ENCODE measurements around the gene CPSF3. TPM values are rescaled to one million over a fixed set of nuclear protein-coding genes. Genes with fewer than 3 reads are reported as not detected.

Gene CPSF3
- total RNA-seq: 16.0 TPM

DNA sequence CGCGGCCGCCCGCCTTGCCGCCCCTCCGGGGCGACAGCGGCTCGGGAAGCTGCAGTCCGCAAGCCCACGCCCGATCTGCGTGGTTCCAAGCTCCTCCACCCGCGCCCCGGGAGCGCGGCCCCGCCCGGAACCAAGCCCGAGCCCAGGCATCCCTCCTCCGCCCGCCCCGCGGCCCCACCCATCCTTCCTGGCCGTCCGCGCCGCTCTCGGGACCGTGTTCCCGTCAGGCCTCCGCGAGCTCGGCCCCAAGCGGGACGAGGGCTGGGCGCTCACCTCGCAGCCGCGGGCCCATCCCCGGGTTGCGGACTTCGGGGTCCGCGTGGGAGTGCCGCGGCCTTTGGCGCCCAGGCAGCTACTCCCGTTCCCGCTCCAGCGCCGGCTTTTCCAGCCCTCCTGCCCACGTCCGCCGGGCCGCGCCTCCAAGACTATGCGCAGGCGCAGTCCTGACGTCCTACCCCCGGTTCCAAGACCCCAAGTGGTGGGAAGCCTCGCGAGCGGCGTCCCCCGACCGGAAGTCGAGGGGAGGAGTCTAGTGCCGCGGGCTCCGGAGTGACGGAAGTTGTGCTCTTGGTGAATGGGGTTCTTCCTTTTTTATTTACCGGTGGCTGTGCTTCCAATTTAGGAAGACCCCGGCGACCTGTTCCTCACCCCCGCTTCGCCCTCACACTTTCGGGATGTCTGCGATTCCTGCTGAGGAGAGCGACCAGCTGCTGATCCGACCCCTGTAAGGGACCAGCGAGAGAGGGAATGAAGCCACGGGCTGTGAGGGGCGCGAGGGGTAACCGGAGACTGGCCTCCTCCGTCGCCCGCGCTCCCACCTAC is at the start of gene CPSF3, which contains the start of gene ITGB1BP1:
Gene CPSF3, plus strand, starts transcription at position 555 of the 822 bp plus-strand sequence. Its CDS starts 120 bp downstream, at position 675.
Gene ITGB1BP1, minus strand, starts transcription at position 429 of the 822 bp plus-strand sequence. CDS start 4,831 bp downstream, outside the sequence.
- ATAC-seq (peak; percentile 98), DNase-seq (ENCODE audit: low spot score) (peak; percentile 99)
- intact Hi-C loops (cut with DNase I): loop anchor here (2.0 kb wide), 1 partner anchor 47 kb away; no protein-coding TSS in a partner anchor

DNA sequence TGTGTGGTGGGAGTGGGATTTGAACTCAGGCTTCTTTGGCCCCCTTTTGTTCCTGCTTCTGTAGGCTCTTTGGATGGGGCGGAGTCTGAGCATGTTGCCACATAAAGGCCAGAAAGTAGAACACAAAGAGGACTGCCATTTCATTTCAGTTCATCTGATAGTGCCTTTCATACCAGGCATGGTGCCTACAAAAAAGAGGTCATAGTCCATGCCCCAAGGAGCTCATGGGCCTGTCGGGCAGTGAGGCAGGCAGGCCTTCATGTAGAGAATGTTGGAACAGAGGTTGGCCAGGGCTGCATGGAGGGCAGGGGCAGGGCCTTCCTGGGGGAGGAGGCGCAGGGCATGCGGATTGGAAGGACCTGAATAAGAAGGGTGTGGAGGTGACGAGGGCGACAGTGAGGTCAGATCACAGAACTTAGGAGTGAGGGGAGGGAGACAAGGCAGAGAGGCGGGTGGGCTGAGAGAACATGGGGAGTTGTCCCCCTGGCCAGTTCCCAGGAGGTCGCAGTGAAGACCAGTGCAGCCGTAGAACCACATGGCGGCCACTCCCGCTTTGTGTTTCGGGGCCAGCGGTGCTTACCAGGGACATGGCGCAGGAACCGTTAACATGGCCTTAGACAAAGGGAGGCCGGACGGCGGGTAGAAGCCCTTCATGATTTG is 49.3 kb upstream of the CPSF3 start:
- intact Hi-C loops (cut with DNase I): no loop called here
- ATAC-seq (no peak), DNase-seq (ENCODE audit: low spot score) (no peak)

DNA sequence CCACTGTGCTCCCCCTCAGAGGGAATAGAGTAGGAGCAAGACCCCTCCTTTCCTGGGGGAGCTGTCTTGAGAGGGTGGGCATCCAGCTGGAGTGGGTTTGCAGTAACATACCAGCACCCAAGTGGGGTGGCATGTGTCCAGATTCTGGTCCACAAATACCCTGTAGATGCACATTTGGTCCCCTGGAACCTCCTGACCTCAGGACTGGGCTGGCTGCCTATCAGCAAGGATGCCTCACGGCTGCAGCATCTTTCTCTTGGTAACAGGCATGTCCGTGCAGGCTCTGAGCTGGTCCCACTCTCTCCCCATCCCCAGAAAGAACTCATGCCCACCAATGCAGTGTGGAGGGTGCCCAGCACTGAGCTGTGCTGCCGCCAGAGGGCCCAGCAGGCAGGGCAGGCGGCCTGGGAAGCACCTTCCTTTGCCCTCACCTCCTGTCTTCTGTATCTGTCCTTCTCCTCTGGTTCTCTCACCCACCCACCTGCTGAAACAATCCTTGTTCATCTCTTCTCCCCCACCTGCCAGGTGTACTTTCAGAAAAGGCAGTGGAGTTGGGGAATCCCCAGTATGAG is 47.5 kb upstream of the CPSF3 start:
- no peak for ATAC-seq
- peak; percentile 52 for DNase-seq (ENCODE audit: low spot score)
- intact Hi-C loops (cut with DNase I): no loop called here

DNA sequence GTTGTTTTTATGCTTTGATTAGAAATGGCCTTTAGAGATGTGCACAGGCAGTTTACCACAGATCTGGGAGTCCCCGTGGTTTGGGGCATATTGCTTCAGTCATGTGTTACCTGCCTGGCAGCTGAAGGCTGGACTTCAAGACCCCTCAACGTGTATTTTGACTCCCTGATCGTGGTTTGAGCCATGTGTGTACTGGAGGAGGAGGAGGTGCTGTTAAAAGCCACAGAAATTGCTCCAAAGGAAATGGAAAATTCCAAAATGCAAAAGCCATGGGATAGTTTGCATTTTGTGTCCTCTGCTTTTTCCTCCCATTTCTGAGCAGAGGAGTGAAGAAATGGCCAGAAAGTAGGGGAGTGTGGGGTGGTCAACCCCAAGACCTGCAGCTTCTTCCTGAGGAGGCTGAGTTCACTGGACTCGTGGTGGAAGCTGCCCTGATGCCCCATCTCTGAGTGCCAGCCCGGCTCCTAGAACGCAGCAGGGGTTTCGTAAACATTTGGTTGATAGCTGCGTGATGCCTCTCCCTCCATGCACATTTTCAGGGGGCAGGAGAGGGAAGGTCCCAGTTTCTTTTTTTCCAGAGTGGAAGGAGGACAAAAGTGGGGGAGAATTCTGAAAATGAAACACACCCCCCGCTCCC is 45.9 kb upstream of the CPSF3 start:
- DNase-seq (ENCODE audit: low spot score) (peak; percentile 26), ATAC-seq (no peak)
- intact Hi-C loops (cut with DNase I): no loop called here

DNA sequence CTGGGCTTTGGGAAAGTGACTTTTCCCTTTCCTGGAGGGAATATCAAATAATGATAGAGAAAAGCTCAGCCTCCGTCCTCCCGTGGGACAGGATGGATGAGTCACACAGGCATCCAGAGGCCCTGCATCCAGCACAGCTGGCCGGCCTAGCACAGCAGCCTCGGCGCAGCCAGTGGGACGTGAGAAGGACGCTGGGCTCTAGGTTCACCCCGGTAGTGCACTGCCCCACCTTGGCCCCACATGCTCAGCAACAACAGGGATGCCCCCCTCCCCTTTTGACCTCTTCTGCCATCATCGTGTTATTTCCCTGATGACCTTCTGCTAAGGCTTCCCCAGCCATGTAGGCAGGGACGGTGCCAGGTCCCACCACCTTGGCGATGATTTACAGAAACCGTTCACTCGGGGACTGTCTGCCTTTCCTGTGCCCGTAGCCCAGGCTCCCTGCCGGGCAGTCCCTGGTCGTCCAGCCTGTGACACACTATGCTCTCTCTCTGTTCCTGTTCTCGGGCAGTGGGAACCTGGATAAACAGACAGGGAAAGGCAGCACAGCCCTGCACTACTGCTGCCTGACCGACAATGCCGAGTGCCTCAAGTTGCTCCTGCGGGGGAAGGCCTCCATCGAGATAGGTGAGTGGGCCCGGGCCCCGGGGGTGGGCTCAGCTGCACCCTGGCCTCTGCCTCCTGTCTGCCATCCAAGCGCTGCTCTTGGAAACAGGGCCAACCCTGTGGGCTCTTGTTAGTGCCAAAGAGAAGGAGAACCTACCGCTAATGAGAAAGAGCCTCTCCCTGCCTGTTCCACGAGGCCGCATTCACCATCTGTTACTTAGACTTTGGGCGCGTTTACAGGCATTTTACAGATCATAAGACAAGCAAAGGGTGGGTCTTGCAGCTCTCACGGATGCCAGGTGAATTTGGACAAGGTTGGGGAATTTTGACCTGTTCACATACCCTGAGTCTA is 44.7 kb upstream of the CPSF3 start:
- intact Hi-C loops (cut with DNase I): no loop called here
- peak; percentile 79 for DNase-seq (ENCODE audit: low spot score)

DNA sequence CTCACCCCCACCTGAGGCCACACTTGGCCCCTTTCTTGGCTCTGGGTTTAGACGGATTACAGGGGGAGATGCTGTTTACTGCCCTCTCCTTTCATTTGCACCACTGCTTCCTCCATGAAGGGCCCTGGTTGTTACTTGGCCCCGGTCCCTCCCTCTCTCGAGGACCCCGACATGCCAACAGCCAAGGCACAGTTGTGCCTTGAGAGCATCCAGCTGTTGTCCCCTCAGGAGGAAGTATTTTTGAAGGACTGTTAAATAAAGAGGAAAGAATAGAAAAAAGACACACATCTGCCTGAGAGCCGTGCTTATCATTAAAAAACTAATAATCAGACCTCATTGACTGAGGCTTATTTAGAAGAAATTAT is 44.1 kb upstream of the CPSF3 start:
- ATAC-seq (no peak), DNase-seq (ENCODE audit: low spot score) (peak; percentile 54)
- intact Hi-C loops (cut with DNase I): no loop called here

More for the DNA sequence above, 44.7 kb upstream of the CPSF3 start:
- peak; percentile 81 for ATAC-seq

DNA sequence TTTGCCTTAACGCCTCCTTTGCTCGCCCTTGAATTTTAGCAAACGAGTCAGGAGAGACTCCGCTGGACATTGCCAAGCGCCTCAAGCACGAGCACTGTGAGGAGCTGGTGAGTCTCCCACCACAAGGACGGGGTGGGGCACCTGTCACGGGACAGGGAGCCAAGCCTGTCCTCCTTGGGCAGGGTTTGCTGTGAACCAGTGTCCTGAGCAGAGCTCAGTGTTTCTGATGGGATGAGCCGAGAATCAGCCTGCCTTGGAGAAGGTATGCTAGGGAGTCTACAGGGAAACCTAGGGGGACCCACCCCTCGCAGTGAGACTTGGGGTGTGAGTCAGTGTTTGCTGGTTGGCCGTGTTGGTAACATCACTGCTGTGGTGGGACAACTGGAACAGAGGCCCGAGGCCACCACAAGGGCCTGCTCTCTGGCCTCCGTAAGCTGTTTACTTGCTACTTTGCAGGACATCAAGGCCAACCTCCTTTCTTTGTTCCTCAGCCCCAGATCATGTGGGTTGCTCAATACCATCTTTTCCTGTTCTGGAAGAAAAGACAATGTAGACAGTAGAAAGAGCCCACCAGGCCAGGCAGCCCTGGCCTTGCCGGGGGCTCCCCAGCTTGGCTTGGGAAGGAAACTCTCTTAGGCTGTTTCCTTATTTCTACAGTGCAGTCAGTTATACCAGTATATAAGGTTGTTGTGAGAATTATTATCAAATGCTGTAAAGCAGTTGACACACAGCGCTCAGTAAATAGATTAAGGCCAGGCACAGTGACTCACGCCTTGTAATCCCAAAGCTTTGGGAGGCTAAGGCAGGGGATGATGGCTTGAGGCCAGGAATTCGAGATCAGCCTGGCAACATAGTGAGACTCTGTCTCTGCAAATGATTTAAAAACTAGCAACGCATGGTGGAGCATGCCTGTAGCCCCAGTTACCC is 42.5 kb upstream of the CPSF3 start:
- intact Hi-C loops (cut with DNase I): no loop called here

DNA sequence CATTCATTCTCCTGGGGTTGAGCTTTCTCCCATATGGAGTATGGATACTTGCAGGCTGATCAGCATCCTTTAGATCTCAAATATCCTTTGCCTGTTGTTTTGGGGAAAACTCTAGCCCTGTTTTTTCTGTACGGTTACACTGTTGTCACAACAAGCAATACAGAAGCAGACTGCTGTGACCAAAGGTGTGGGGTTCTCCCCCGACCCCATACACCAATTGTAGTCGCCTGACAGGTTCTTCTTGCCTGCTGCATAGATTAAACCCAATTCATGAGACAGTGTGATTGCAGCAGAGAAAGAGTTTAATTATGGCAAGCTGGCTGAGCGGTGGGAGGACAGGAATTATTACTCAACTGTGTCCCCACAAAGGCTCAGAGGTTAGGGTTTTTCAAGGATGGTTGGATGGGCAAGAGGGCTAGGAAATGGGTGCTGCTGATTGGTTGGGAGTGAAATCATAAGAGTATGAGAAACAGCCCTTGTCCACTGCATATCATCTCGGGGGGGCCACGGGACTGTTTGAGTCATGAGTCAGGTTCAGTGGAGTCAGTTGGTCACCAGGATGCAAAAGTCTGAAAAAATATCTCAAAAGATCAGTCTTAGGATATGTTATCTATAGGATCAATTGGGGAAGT is 40.7 kb upstream of the CPSF3 start:
- ATAC-seq (no peak), DNase-seq (ENCODE audit: low spot score) (no peak)
- intact Hi-C loops (cut with DNase I): no loop called here

More for the DNA sequence above, 42.5 kb upstream of the CPSF3 start:
- peak; percentile 66 for ATAC-seq
- DNase-seq (ENCODE audit: low spot score): peak; percentile 70

DNA sequence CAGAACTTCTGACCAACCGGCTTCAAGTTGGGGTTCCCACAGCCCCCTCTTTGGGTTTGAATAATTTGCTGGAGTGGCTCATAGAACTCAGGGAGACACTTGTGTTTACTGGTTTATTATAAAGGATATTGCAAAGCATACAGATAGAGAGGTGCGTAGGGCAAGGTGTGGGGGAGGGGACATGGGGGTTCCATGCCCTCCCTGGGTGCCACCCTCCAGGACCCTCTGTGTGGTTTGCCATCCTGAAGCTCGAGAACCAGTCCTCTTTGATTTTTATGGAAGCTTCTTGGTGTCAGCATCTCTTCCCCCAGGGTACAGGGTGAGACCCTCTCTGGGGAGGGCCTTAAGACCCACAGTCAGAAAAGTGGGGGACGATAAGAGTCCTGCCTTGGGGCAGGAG is 38.9 kb upstream of the CPSF3 start:
- intact Hi-C loops (cut with DNase I): no loop called here
- ATAC-seq (no peak), DNase-seq (ENCODE audit: low spot score) (peak; percentile 38)

DNA sequence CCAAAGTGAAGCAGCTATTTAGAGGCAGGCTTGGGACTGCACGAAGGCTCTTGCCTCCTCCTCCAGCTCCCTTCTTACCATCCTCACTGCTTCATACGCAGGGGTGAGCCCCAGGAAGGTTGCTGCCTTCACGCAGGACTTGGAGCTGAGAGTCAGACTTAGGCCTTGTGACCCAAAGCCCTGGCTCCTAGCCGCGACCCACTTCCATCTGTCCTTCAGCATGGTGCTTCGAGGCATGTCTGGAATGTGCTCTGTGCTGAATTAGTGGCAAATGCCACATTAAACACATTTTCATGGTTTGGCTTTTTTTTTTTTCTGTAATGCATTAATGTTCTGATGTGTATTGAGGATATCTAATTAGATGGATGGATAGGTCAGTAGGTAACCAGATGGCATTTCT is 37.6 kb upstream of the CPSF3 start:
- intact Hi-C loops (cut with DNase I): no loop called here
- ATAC-seq (no peak), DNase-seq (ENCODE audit: low spot score) (peak; percentile 55)

DNA sequence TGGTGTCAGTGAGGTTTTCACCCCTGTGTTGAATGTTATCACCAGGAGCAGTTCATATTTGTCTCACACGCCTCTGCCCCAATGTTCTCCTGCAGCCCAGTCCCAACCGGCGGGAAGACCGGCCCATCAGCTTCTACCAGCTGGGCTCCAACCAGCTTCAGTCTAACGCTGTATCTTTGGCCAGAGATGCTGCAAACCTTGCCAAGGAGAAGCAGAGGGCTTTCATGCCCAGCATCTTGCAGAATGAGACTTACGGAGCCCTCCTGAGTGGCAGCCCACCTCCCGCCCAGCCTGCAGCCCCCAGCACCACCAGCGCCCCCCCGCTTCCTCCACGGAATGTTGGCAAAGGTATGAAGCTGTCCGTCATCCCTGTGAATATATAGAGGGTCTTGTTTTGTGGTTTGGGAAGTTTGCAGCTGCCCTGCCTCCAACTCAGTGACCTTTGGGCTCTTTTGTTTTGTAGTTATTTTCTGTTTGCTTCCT is 35.2 kb upstream of the CPSF3 start:
- DNase-seq (ENCODE audit: low spot score) (peak; percentile 47), ATAC-seq (no peak)
- intact Hi-C loops (cut with DNase I): no loop called here

DNA sequence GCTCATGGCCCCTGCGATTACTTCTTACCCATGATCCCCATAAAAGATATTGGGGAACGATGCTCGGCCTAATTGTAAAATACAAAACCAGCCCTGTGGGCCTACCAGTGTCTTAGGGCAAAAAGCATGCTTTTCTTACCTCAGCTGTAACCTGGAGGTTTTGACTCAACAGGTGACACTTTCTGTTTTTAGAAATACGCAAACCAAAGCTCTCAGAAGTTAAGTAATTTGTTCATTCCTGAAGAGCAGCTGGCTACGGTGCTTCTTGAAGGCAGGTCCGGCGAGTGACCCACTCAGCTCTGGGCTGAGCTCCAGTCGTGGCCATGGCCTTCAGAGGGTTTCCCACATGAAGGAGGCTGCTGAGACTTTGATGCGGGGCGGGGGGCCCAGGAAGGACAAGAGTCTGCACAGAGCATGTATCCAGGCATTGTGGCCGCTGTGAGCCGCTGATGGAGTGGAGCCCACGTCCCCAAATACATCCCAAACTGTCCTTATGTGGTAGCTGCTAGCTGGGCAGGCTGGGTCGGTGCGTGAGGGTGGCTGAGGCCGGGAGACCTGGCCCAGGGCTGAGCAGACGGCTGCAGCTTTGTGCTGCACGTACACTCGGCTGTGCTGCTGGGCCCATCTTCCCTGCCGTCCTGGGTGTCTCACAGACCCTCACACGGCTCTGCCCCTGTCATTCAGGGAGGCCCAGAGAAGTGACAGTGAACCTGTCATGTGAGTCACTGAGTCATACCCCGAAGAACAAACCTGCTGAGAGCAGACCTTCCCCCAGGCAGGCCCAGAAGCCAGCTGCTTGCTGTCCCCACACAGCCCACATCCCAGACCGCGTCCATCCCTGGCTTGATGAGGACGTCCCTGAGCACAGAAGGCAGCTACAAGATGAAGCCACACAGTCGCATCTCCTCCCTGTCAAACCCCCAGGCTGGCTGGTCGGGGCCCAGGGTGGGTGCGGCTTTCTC is 34.2 kb upstream of the CPSF3 start:
- intact Hi-C loops (cut with DNase I): no loop called here
- DNase-seq (ENCODE audit: low spot score) (peak; percentile 51), ATAC-seq (no peak)

DNA sequence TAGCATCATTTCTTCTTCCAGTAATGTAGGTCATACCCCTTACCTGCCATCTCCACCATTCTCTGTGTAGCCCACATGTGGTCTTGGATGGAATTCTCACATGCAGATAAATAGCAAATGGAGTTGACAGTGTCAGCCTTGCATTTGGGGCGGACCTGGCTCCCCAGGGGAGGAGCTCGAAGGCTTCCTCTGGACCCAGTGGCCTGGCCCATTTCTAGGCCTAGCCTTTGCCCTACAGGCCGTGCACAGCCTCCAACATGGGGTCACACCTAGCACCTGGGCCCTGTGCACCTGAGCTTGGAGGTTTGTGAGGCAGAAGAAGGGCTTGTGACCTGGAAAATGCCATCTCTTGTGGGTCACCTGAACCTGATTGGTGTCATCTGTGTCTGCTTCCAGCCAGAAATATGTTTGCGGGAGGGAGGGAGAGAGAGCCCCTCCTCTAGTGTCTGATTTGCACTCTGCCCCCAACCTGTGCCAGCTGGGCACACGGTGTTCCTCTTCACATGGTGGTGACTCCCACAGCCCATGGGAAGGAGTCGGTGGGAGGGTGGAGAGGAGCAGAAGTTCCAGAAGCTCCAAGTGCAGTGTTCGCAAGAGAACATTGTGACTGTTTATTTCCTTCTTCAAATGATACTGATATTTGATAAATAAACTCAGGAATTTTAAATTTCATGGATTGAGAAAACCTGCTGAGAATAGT is 33.2 kb upstream of the CPSF3 start:
- DNase-seq (ENCODE audit: low spot score): no peak
- intact Hi-C loops (cut with DNase I): no loop called here
- ATAC-seq: no peak

DNA sequence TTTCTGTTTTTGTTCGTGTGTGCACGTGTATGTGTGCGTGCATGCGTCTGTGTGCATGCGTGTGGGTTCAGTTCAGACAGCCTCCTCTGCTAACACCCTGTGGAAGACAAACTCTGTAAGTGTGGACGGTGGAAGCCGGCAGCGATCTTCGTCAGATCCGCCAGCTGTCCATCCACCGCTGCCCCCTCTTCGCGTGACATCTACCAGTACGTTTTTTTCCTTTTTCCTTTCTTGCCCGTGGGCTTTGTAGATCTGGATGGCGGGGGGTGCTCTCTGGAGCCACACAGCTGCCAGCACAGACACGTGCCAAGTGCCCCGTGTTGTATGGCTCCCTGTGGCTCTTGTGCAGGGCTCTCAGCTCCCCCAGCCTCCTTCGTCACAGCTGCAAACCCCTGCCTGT is 32.5 kb upstream of the CPSF3 start:
- ATAC-seq (no peak), DNase-seq (ENCODE audit: low spot score) (no peak)
- intact Hi-C loops (cut with DNase I): no loop called here
